SK-N-SH (cell line): ENCODE measurements around the gene SPA17. TPM values are rescaled to one million over a fixed set of nuclear protein-coding genes. Genes with fewer than 3 reads are reported as not detected.

Source experiments
- CTCF ChIA-PET: fragments of 300-600, 350-600 bp; formaldehyde crosslinking; extraction: SDS; loops from one replicate; lab custom pipeline; 2021; lab: Yijun Ruan, JAX
- POLR2A ChIA-PET: fragments of 350-600 bp; sonication (Branson Sonifier 250); formaldehyde crosslinking; extraction: SDS; loops from one replicate; lab custom pipeline; 2020; ENCODE audit warnings: antibody characterized with exemption, inconsistent platforms; lab: Yijun Ruan, JAX
- DNase-seq: peaks from one replicate; pipeline ENCODE4 v3.0.0; 2012
- H2AFZ ChIP-seq: fragments of 200-600 bp; sonication (generic); 2 replicates; pipeline ENCODE4 v1.8.1; 2016; ENCODE audit warnings: antibody characterized with exemption, mild to moderate bottlenecking, low read depth
- H3F3A ChIP-seq: fragments of 200-600 bp; sonication (generic); replicated peaks from 2 replicates; pipeline ENCODE3; 2016; ENCODE audit warnings: antibody characterized with exemption, mild to moderate bottlenecking; ENCODE audit not compliant: insufficient read depth
- H3K27ac ChIP-seq, 2 experiments: fragments of 200-500 bp in 1 of 2; fragments of 200-600 bp in 1 of 2; sonication (Bioruptor generic) in 1 of 2; sonication (generic), shearing (Covaris generic) in 1 of 2; 2 replicates each; pipeline versions ENCODE4 v1.5.1 to v1.6.1; 2014 to 2016; ENCODE audit warnings: low read depth in 2 of 2, inconsistent platforms in 1 of 2, low read length in 1 of 2, mild to moderate bottlenecking in 1 of 2, mixed read lengths in 1 of 2
- H3K27me3 ChIP-seq: fragments of 200-600 bp; sonication (generic), shearing (Covaris generic); 2 replicates; pipeline ENCODE4 v1.6.1; 2016; ENCODE audit warnings: mixed run types; ENCODE audit not compliant: insufficient read depth
- H3K36me3 ChIP-seq, 2 experiments: fragments of 200-500 bp in 1 of 2; fragments of 200-600 bp in 1 of 2; sonication (Bioruptor generic) in 1 of 2; sonication (generic) in 1 of 2; replicated peaks in 1 of 2; 2 replicates each; pipeline versions ENCODE3 to v1.5.1; 2014 to 2016; ENCODE audit warnings: low read length in 1 of 2, mild to moderate bottlenecking in 1 of 2; ENCODE audit not compliant: insufficient read depth in 2 of 2, control insufficient read depth in 1 of 2
- H3K4me1 ChIP-seq, 2 experiments: fragments of 200-500 bp in 1 of 2; fragments of 200-600 bp in 1 of 2; sonication (Bioruptor generic) in 1 of 2; sonication (generic), shearing (Covaris generic) in 1 of 2; 2 replicates each; pipeline versions ENCODE4 v1.5.1 to v1.6.1; 2014 to 2016; ENCODE audit warnings: low read depth in 1 of 2, low read length in 1 of 2, mixed run types in 1 of 2; ENCODE audit not compliant: insufficient read depth in 2 of 2, control insufficient read depth in 1 of 2
- H3K4me2 ChIP-seq: fragments of 200-600 bp; sonication (generic), shearing (Covaris generic); 2 replicates; pipeline ENCODE4 v1.6.1; 2017; ENCODE audit warnings: mixed run types
- H3K4me3 ChIP-seq, 2 experiments: fragments of 200-500 bp in 1 of 2; fragments of 200-600 bp in 1 of 2; sonication (Bioruptor generic) in 1 of 2; sonication (generic), shearing (Covaris generic) in 1 of 2; 2 replicates each; pipeline versions ENCODE4 v1.5.1 to v1.8.1; 2014 to 2016; ENCODE audit warnings: low read depth in 2 of 2, inconsistent platforms in 1 of 2, low read length in 1 of 2, mild to moderate bottlenecking in 1 of 2, mixed read lengths in 1 of 2, moderate library complexity in 1 of 2
- H3K79me2 ChIP-seq: fragments of 200-600 bp; sonication (generic); 2 replicates; pipeline ENCODE4 v1.8.1; 2017; ENCODE audit warnings: mild to moderate bottlenecking; ENCODE audit not compliant: insufficient read depth
- H3K9ac ChIP-seq: fragments of 200-600 bp; sonication (generic); 2 replicates; pipeline ENCODE4 v1.6.1; 2017; ENCODE audit warnings: mixed run types
- H3K9me2 ChIP-seq: fragments of 200-600 bp; sonication (generic); 2 replicates; pipeline ENCODE4 v1.6.1; 2017; ENCODE audit warnings: mixed run types
- H3K9me3 ChIP-seq: fragments of 200-600 bp; sonication (generic); 2 replicates; pipeline ENCODE4 v1.6.1; 2017; ENCODE audit warnings: mixed run types, mild to moderate bottlenecking, moderate library complexity
- H4K20me1 ChIP-seq: fragments of 200-600 bp; sonication (generic); 2 replicates; pipeline ENCODE4 v1.6.1; 2017; ENCODE audit warnings: mild to moderate bottlenecking, mixed run types; ENCODE audit not compliant: insufficient read depth
- MXI1 ChIP-seq: IDR thresholded peaks from 2 replicates; pipeline ENCODE4 v1.6.1; 2012; ENCODE audit warnings: mild to moderate bottlenecking, low read depth, low read length, improper control_type of control experiment
- POLR2AphosphoS5 ChIP-seq: IDR thresholded peaks from 2 replicates; pipeline ENCODE4 v1.6.1; 2012; ENCODE audit warnings: low read depth, low read length
- RAD21 ChIP-seq: IDR thresholded peaks from 2 replicates; pipeline ENCODE4 v1.6.1; 2012; ENCODE audit warnings: mild to moderate bottlenecking, low read length
- RFX5 ChIP-seq: IDR thresholded peaks from 2 replicates; pipeline ENCODE4 v1.6.1; 2012; ENCODE audit warnings: mild to moderate bottlenecking, improper control_type of control experiment, low read length
- SMC3 ChIP-seq: IDR thresholded peaks from 2 replicates; pipeline ENCODE4 v1.6.1; 2012; ENCODE audit warnings: low read depth, low read length, improper control_type of control experiment
- TCF12 ChIP-seq: IDR thresholded peaks from 2 replicates; pipeline ENCODE4 v1.4.0; 2012
- YY1 ChIP-seq: IDR thresholded peaks from 2 replicates; pipeline ENCODE4 v1.4.0; 2012; ENCODE audit warnings: low read depth, mild to moderate bottlenecking
- WGBS: methylation state at CpG from one replicate; pipeline ENCODE4 v1.1.6; 2017; ENCODE audit warnings: low lambda C conversion rate; 5-methylcytosine and 5-hydroxymethylcytosine counted together
- polyA plus RNA-seq, 3 experiments: library from polyadenylated mRNA; depleted of rRNA; stranded (reverse); fragments of >200 nt; gene quantifications; 2 replicates each; pipeline ENCODE4 v1.2.3, GENCODE V29; 2012
- TF ChIP-seq, protein P1 (sequence below): IDR thresholded peaks from 2 replicates; pipeline ENCODE4 v1.6.1; 2012; ENCODE audit warnings: mild to moderate bottlenecking, low read depth, low read length, moderate library complexity
- TF ChIP-seq, protein P2 (sequence below): fragments of 200-600 bp; sonication (generic); IDR thresholded peaks from 2 replicates; pipeline ENCODE4 v1.6.1; 2017; ENCODE audit warnings: antibody characterized with exemption, mild to moderate bottlenecking, moderate library complexity

The SPA17 gene
- polyA plus RNA-seq, 1 of the 3 experiments (the other 2 are of a cell fraction) = 7.7 TPM

GRCh38 chr11:124739479-124740276 lies 66.0 kb downstream of the SPA17 start, which contains the start of gene NRGN:
Gene NRGN, plus strand, starts transcription at chr11:124739942. Its CDS starts 143 bp downstream, at chr11:124740085.
- no peaks in the 10 kb centered on the region for H3K79me2 ChIP-seq
- no peaks in the 10 kb centered on the region for H3K9me3 ChIP-seq
- peak; percentile 98 for DNase-seq
- H3K36me3 ChIP-seq = no peaks in the 10 kb centered on the region
- H3K4me2 ChIP-seq = peak within 1 kb of the TSS; percentile 93
- no peak within 1 kb of the TSS; a peak in 1 of 4 replicates for H3K27ac ChIP-seq
- peak within 1 kb of the TSS; percentile 88 for H2AFZ ChIP-seq
- H3K4me3 ChIP-seq = peak within 1 kb of the TSS; percentile 55 to 69
- peak within 1 kb of the TSS; percentile 59; the same call in 1 of the 2 replicates for H3K9ac ChIP-seq
- no peaks in the 10 kb centered on the region for H3F3A ChIP-seq
- CTCF ChIA-PET = interaction anchor here (0.7 to 3.2 kb wide), 21 partner anchors 9 to 662 kb away, joined by 3 to 17 read pairs (median 5); partner anchors contain the start of genes ROBO3 and VSIG2
- POLR2A ChIA-PET = no interaction called here
- no peaks in the 10 kb centered on the region for H3K27me3 ChIP-seq
- no peaks in the 10 kb centered on the region for H3K9me2 ChIP-seq
- TF ChIP-seq YY1 = no peak
- TF ChIP-seq, protein P1, sequence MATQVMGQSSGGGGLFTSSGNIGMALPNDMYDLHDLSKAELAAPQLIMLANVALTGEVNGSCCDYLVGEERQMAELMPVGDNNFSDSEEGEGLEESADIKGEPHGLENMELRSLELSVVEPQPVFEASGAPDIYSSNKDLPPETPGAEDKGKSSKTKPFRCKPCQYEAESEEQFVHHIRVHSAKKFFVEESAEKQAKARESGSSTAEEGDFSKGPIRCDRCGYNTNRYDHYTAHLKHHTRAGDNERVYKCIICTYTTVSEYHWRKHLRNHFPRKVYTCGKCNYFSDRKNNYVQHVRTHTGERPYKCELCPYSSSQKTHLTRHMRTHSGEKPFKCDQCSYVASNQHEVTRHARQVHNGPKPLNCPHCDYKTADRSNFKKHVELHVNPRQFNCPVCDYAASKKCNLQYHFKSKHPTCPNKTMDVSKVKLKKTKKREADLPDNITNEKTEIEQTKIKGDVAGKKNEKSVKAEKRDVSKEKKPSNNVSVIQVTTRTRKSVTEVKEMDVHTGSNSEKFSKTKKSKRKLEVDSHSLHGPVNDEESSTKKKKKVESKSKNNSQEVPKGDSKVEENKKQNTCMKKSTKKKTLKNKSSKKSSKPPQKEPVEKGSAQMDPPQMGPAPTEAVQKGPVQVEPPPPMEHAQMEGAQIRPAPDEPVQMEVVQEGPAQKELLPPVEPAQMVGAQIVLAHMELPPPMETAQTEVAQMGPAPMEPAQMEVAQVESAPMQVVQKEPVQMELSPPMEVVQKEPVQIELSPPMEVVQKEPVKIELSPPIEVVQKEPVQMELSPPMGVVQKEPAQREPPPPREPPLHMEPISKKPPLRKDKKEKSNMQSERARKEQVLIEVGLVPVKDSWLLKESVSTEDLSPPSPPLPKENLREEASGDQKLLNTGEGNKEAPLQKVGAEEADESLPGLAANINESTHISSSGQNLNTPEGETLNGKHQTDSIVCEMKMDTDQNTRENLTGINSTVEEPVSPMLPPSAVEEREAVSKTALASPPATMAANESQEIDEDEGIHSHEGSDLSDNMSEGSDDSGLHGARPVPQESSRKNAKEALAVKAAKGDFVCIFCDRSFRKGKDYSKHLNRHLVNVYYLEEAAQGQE = no peak
- TF ChIP-seq RFX5 = peak; percentile 56; the same call in 1 of the 2 replicates
- TF ChIP-seq POLR2AphosphoS5 = no peak
- peaks cover 0 to 12% of the 10 kb centered on the region in 2 experiments; a peak in 2 of 4 replicates for H3K4me1 ChIP-seq
- WGBS = 12% methylated on average over 23 of the region's 59 CpGs
- H4K20me1 ChIP-seq = no peaks in the 10 kb centered on the region

DNA sequence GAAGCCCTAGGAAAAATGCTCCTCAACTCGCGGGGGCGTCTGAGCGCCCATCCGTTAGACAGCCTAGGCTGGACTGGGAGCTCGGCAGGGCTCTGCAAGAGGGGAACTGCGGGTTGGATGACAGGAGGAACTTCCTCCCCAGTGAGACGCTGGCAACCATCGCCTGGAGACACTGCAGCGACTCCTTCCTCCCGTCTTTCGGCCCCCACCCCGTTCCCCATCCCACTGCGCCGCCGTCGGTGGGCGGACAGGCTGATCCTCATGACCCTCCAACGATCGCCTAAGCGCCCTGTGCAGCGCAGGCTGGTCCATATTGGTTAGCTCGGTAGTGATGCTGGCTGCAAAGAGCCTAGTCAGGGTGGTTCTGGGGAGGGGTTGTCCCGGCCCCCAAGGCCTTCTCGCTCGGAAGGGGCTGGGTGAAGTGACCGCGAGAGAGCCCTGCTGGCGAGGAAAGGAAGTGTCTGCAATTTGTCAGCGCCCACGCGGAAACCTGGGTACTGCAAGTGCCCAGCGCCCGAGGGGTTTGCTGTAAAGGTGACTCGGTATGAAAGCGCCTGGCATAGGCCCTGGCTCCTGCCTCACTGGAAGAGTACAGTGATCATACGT lies 66.7 kb downstream of the SPA17 start:
- no peaks in the 10 kb centered on the region for H3K36me3 ChIP-seq
- CTCF ChIA-PET = interaction anchor here (0.6 to 3.2 kb wide), 22 partner anchors 8 to 136 kb away, joined by 3 to 17 read pairs (median 4); partner anchors contain the start of genes ROBO3 and VSIG2
- no peaks in the 10 kb centered on the region for H3K9me3 ChIP-seq
- peak overlapping the region; percentile 59; the same call in 1 of the 2 replicates for H3K9ac ChIP-seq
- WGBS = 10% methylated on average over 34 of the region's 37 CpGs
- H4K20me1 ChIP-seq = no peaks in the 10 kb centered on the region
- peak overlapping the region; percentile 55 to 69 for H3K4me3 ChIP-seq
- H2AFZ ChIP-seq = peak overlapping the region; percentile 81
- H3K79me2 ChIP-seq = no peaks in the 10 kb centered on the region
- peaks cover 0 to 12% of the 10 kb centered on the region in 2 experiments; a peak in 2 of 4 replicates for H3K4me1 ChIP-seq
- no peaks in the 10 kb centered on the region for H3K9me2 ChIP-seq
- DNase-seq = peak; percentile 76
- no peaks in the 10 kb centered on the region for H3F3A ChIP-seq
- H3K4me2 ChIP-seq = peak overlapping the region; percentile 93
- H3K27ac ChIP-seq = no peak overlapping the region
- TF ChIP-seq TCF12 (no peak), RAD21 (peak; percentile 21), SMC3 (peak; percentile 24; the same call in 1 of the 2 replicates), MXI1 (no peak; the same call in 1 of the 2 replicates)
- TF ChIP-seq, protein P2, sequence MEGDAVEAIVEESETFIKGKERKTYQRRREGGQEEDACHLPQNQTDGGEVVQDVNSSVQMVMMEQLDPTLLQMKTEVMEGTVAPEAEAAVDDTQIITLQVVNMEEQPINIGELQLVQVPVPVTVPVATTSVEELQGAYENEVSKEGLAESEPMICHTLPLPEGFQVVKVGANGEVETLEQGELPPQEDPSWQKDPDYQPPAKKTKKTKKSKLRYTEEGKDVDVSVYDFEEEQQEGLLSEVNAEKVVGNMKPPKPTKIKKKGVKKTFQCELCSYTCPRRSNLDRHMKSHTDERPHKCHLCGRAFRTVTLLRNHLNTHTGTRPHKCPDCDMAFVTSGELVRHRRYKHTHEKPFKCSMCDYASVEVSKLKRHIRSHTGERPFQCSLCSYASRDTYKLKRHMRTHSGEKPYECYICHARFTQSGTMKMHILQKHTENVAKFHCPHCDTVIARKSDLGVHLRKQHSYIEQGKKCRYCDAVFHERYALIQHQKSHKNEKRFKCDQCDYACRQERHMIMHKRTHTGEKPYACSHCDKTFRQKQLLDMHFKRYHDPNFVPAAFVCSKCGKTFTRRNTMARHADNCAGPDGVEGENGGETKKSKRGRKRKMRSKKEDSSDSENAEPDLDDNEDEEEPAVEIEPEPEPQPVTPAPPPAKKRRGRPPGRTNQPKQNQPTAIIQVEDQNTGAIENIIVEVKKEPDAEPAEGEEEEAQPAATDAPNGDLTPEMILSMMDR = peak; percentile 60
- POLR2A ChIA-PET = no interaction called here
- no peaks in the 10 kb centered on the region for H3K27me3 ChIP-seq
